ENCODE results near the gene ZNF804A. TPM values are rescaled to one million over a fixed set of nuclear protein-coding genes. Genes with fewer than 3 reads are reported as not detected.
"Not testable (repeated sequence)": the region's sequence is repeated elsewhere in the genome, so short reads cannot be mapped to it uniquely, and the experiment has no call there.

The ZNF804A gene
- total and polyA plus RNA-seq, 2 donors: 0.35 to 4.3 TPM

DNA sequence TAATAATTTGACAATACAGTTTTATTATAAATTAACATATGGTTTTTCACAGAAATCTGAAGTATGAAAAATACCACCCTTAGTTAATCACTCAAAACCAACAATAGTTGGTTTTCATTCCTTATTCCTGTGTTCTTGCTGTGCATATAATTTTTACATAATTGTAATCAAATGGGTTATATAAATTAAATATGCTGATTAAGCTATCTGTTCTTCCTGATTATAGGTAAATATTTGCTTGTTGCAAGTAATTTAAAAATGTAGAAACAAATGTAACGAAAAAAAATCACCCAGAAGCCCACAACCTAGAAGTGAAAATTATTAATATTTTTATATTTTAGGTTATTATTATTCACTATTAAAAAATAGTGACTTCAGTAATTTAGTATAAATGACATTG is 98.3 kb downstream of the ZNF804A start:
- 88% methylated on average over 1 of the region's 1 CpG for WGBS

DNA sequence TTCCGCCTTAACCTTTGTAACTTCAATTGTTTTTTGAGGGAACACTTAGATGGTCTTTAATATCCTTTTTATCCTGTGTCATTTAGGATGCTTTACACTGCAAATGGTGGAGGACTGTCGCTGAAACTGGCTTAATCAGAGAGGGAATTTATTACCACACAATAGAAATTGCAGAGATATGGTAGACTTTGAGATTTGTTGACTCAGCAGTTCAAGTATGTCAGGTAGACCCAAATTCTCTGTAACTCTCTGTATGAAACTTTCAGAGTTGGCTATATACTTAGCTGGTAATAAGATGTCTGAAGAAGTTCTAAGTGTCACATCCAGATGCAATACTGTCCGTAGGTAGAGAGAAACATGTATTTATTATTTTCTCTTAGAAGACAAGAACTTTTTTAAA is 100.1 kb downstream of the ZNF804A start:
- no peak for DNase-seq (ENCODE audit: extremely low spot score)
- Histone ChIP-seq H3K36me3 (ENCODE audit: insufficient read depth) (no peaks in the 10 kb centered on the region), H3K4me3 (ENCODE audit: low read depth, low read length) (no peak overlapping the region), H3K27ac (ENCODE audit: low read depth) (no peak overlapping the region), H3K4me1 (ENCODE audit: insufficient read depth) (no peaks in the 10 kb centered on the region)
- 89% methylated on average over 3 of the region's 3 CpGs for WGBS

More for the DNA sequence above, 98.3 kb downstream of the ZNF804A start:
- Histone ChIP-seq H3K4me3 (ENCODE audit: low read depth, low read length) (no peak overlapping the region), H3K27ac (ENCODE audit: low read depth) (no peak overlapping the region), H3K36me3 (ENCODE audit: insufficient read depth) (no peaks in the 10 kb centered on the region), H3K4me1 (ENCODE audit: insufficient read depth) (no peaks in the 10 kb centered on the region)
- DNase-seq (ENCODE audit: extremely low spot score): no peak

DNA sequence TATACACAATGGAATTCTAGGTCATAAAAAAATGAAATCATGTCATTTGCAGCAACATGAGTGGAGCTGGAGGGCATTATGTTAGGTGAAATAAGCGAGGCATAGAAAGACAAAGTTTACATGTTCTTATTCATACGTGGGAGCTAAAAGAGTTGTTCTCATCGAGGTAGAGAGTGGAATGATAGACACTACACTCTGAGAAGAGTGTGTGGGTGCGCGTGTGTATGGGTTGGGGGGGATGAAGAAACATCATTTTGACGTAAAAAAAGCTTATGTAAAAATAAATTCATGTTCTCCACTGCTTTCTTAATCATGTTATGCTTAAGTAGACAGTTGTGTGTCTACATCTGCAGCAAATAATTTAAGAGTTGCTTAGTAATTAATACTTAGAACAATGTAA is 123.6 kb downstream of the ZNF804A start:
- 88% methylated on average over 6 of the region's 6 CpGs for WGBS
- H3K4me3 ChIP-seq (ENCODE audit: low read depth, low read length): no peak overlapping the region
- no peak overlapping the region for H3K27ac ChIP-seq (ENCODE audit: low read depth)
- H3K4me1 ChIP-seq (ENCODE audit: insufficient read depth): no peaks in the 10 kb centered on the region
- H3K36me3 ChIP-seq (ENCODE audit: insufficient read depth): no peaks in the 10 kb centered on the region
- DNase-seq (ENCODE audit: extremely low spot score): no peak

DNA sequence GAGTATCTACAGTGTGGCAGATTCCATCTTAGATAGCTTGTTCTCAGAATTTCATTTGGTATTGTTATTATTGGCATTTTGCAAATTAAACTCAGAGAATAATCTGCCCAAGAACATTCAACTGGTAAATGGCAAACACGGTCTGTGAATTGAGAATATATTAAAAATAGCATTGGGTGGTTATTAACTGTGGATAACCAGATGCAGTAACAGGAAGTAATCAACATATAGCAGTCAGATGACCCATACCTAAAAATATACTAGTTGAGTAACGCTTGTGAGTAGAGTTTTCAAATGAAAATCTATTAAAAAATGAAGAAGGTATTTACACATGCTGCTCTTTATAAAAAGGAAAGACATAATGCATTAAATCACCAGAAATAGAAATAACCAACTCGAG is 129.5 kb downstream of the ZNF804A start:
- no peak for DNase-seq (ENCODE audit: extremely low spot score)
- H3K36me3 ChIP-seq (ENCODE audit: insufficient read depth): no peaks in the 10 kb centered on the region
- H3K27ac ChIP-seq (ENCODE audit: low read depth): no peak overlapping the region
- no peaks in the 10 kb centered on the region for H3K4me1 ChIP-seq (ENCODE audit: insufficient read depth)
- WGBS: 79% methylated on average over 3 of the region's 3 CpGs
- H3K4me3 ChIP-seq (ENCODE audit: low read depth, low read length): no peak overlapping the region

DNA sequence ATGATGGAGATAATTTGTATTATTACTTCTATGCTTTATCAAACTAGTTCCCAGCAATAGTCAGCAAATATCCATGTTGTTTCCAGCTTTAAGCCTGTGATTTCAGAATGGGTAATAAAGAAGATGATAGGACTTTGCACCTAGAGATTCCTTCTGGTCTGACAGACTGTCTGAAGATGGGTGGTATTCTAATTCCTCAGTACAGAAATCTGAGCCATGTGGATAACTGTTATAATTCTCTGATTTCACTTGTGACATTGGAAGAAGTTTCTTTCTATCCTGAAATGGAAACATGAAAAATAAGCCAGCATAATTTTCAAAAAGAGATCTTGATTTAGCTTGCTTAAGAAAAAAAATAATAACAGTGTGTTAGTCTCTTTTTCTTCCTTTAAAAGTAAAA is 130.1 kb downstream of the ZNF804A start:
- Histone ChIP-seq H3K27ac (ENCODE audit: low read depth) (no peak overlapping the region), H3K36me3 (ENCODE audit: insufficient read depth) (no peaks in the 10 kb centered on the region), H3K4me3 (ENCODE audit: low read depth, low read length) (no peak overlapping the region), H3K4me1 (ENCODE audit: insufficient read depth) (no peaks in the 10 kb centered on the region)
- DNase-seq (ENCODE audit: extremely low spot score): no peak

DNA sequence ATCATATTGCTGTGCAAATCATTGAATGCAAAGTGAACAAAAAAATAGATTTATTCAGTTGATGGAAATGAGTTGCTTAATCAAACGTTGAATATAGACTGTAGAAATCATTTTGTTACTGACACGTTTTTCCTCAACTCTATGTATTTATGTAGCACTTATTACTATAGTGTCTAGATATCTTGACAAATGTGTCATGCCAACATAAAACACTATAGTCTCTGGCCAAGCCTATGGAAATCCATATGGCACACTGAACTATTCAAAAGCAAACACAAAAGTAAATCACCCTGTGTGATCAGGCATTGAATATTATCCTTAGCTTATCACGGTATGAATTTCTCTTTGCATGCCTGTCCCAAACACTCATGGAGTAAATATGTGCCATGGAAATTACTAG is 131.3 kb downstream of the ZNF804A start:
- no peak for DNase-seq (ENCODE audit: extremely low spot score)
- H3K36me3 ChIP-seq (ENCODE audit: insufficient read depth): no peaks in the 10 kb centered on the region
- no peak overlapping the region for H3K27ac ChIP-seq (ENCODE audit: low read depth)
- no peaks in the 10 kb centered on the region for H3K4me1 ChIP-seq (ENCODE audit: insufficient read depth)
- 84% methylated on average over 3 of the region's 3 CpGs for WGBS
- no peak overlapping the region for H3K4me3 ChIP-seq (ENCODE audit: low read depth, low read length)

DNA sequence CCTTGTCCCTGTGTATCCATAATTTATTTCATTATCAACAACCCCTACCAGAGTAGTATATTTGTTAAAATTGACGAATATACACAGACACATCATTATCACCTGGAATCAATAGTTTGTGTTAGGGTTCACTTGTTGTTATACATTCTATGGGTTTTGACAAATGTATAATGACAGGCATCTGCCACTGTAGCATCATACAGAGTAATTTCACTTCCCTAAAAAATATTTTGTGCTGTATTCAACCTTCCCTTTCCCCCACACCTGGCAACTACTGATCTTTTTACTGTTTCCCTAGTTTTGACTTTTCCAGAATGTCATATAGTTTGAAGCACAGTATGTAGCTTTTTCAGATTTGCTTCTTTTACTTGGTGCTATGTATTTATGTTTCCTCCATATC is 132.0 kb downstream of the ZNF804A start:
- Histone ChIP-seq H3K4me1 (ENCODE audit: insufficient read depth) (no peaks in the 10 kb centered on the region), H3K27ac (ENCODE audit: low read depth) (no peak overlapping the region), H3K4me3 (ENCODE audit: low read depth, low read length) (no peak overlapping the region), H3K36me3 (ENCODE audit: insufficient read depth) (no peaks in the 10 kb centered on the region)
- WGBS: 92% methylated on average over 1 of the region's 1 CpG
- DNase-seq (ENCODE audit: extremely low spot score): no peak

DNA sequence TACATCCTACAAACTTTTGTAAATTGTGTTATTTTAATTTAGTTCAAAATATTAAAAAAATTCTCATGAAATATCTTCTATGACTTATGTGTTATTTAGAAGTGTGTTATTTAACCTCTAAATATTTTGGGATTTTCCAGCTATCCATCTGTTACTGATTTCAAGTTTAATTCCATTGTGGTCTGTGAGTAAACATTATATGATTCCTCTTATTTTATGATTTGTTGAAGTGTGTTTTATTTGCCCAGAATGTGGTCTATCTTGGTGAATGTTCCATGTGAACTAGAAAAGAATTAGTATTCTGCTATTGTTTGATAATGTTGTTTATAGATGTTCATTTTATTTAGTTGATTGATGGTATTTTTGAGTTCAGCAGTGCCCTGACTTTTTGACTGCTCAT is 136.0 kb downstream of the ZNF804A start:
- no peaks in the 10 kb centered on the region for H3K36me3 ChIP-seq (ENCODE audit: insufficient read depth)
- H3K27ac ChIP-seq (ENCODE audit: low read depth): no peak overlapping the region
- DNase-seq (ENCODE audit: extremely low spot score): no peak
- H3K4me3 ChIP-seq (ENCODE audit: low read depth, low read length): no peak overlapping the region
- no peaks in the 10 kb centered on the region for H3K4me1 ChIP-seq (ENCODE audit: insufficient read depth)

DNA sequence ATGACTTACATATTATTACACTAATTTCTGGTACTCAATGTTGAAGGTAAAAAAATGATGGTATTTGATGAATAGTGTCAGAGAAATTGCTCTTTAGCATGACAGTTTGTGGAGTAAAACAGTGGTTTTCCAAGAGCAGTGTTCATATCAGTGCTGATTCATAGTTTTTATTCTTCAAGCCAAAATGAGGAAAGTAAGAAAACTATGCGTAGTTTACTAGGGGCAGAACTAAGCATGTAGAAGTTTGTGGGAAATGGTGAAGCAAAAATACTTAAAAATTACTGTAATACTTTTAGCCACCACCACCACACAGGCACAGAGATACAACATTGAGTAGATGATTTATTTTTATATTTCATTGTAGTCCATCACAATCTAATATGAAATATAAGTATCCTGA is 137.3 kb downstream of the ZNF804A start:
- no peak overlapping the region for H3K27ac ChIP-seq (ENCODE audit: low read depth)
- no peak overlapping the region for H3K4me3 ChIP-seq (ENCODE audit: low read depth, low read length)
- DNase-seq (ENCODE audit: extremely low spot score): no peak
- H3K4me1 ChIP-seq (ENCODE audit: insufficient read depth): no peaks in the 10 kb centered on the region
- 92% methylated on average over 1 of the region's 1 CpG for WGBS
- H3K36me3 ChIP-seq (ENCODE audit: insufficient read depth): no peaks in the 10 kb centered on the region

DNA sequence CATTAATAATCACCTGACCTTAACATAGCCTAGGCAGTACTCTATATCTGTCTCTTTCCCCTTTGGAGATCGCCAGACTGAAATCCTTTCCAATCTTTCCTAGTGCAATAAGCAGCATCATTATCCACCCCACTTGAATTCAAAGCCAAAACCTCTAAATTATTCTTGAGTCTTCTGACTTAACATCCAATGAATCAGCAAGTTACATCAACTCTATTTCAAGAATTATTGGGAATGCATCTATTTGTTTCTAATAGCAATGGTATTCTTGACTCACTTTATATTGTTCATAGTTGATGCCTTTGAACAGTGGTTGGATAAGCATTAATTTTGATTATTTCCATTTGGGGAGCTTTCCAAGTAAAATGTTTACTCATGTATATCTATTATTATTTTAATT is 144.8 kb downstream of the ZNF804A start:
- H3K4me1 ChIP-seq (ENCODE audit: insufficient read depth): no peaks in the 10 kb centered on the region
- 67% methylated on average over 1 of the region's 1 CpG for WGBS
- H3K36me3 ChIP-seq (ENCODE audit: insufficient read depth): no peaks in the 10 kb centered on the region
- no peak overlapping the region for H3K27ac ChIP-seq (ENCODE audit: low read depth)
- no peak overlapping the region for H3K4me3 ChIP-seq (ENCODE audit: low read depth, low read length)
- no peak for DNase-seq (ENCODE audit: extremely low spot score)

DNA sequence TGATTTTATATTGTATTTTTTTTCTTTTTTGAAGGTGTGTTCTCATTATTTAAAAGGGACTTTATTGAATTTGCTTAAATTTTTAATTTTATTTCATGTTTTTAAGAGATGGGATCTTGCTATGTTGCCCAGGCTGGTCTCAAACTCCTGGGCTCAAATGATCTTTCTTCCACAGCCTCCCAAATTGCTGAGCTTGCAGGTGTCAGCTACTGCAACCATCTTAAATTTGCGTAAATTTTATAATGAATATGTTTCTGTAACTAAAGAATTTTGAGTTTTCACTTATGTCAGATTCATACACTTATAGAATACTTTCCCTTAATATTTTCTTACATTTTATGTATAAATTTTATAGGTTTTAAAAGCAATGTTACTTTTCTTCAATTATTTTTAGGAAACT is 157.8 kb downstream of the ZNF804A start:
- Histone ChIP-seq H3K4me1 (ENCODE audit: insufficient read depth) (no peaks in the 10 kb centered on the region), H3K36me3 (ENCODE audit: insufficient read depth) (no peaks in the 10 kb centered on the region), H3K4me3 (ENCODE audit: low read depth, low read length) (no peak overlapping the region), H3K27ac (ENCODE audit: low read depth) (no peak overlapping the region)
- no peak for DNase-seq (ENCODE audit: extremely low spot score)
- WGBS: 94% methylated on average over 1 of the region's 1 CpG

DNA sequence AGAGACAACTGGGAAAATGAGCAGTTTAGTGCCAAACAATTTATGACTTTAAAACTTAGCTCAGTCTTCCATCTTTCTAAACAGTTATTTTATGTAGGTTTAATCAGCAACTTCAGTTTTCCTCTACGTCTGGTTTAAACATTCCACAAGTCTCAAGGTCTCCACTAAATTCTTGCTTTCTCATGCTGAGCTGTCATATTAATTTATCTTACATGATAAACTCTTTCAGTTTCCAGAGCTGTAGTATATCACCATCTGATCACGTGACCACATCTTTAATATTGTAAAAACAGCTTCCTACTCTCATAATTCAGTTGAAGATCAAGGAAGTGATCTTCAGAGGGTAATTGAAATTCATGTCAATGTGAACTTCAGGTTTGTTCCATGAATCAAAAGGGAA is 158.6 kb downstream of the ZNF804A start:
- DNase-seq (ENCODE audit: extremely low spot score): no peak
- WGBS: 16% methylated on average over 2 of the region's 2 CpGs
- H3K36me3 ChIP-seq (ENCODE audit: insufficient read depth): no peaks in the 10 kb centered on the region

DNA sequence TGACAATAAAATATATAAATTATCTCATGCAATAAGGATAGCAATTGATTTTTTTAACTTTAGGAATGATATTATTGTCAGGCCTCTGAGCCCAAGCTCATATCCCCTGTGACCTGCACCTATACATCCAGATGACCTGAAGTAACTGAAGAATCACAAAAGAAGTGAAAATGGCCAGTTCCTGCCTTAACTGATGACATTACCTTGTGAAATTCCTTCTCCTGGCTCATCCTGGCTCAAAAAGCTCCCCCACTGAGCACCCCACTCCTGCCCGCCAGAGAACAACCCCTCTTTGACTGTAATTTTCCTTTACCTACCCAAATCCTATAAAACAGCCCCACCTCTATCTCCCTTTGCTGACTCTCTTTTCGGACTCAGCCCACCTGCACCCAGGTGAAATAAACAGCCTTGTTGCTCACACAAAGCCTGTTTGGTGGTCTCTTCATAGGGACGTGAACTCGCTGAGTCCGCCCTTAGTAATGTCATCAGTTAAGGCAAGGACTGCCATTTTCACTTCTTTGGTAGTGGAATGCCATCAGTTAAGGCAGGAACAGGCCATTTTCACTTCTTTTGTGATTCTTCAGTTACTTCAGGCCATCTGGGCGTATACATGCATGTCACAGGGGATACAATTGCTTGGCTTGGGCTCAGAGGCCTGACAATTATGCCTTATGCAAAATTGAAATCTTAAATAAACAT is 161.4 kb downstream of the ZNF804A start:
- not testable (repeated sequence) for DNase-seq (ENCODE audit: extremely low spot score); H3K4me1 ChIP-seq (ENCODE audit: insufficient read depth); H3K4me3 ChIP-seq (ENCODE audit: low read depth, low read length); H3K36me3 ChIP-seq (ENCODE audit: insufficient read depth); H3K27ac ChIP-seq (ENCODE audit: low read depth)
- 92% methylated on average over 6 of the region's 6 CpGs for WGBS

More for the DNA sequence above, 158.6 kb downstream of the ZNF804A start:
- Histone ChIP-seq H3K27ac (ENCODE audit: low read depth) (no peak overlapping the region), H3K4me1 (ENCODE audit: insufficient read depth) (no peaks in the 10 kb centered on the region), H3K4me3 (ENCODE audit: low read depth, low read length) (no peak overlapping the region)

DNA sequence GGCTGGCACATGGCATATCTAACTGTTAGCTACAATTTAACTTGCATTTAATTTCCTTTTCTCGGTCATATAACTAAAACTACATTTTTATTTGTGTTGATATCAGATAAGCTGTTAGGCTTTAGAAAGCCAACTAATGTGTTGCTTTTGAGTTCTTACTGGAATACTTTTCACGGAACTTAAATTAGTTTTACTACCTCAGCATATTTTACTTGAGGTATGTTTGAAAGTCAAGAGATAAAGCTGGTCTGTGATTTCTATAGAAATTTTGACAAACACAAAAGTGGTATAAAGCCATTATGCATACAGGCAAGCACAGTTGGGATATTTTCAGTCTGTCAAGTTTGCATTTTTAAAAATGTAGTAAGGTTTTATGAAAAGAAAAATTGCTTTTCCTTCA is 162.6 kb downstream of the ZNF804A start:
- WGBS: 50% methylated on average over 2 of the region's 2 CpGs
- DNase-seq (ENCODE audit: extremely low spot score): no peak
- Histone ChIP-seq H3K27ac (ENCODE audit: low read depth) (no peak overlapping the region), H3K36me3 (ENCODE audit: insufficient read depth) (no peaks in the 10 kb centered on the region), H3K4me3 (ENCODE audit: low read depth, low read length) (no peak overlapping the region), H3K4me1 (ENCODE audit: insufficient read depth) (no peaks in the 10 kb centered on the region)

All from urinary bladder (tissue), 4 donors.